ENCODE results near the gene FMN1.
"Not testable (repeated sequence)": the region's sequence is repeated elsewhere in the genome, so short reads cannot be mapped to it uniquely, and the experiment has no call there.

The FMN1 gene

GRCh38 chr15:33089165-33089877 lies 105.2 kb downstream of the FMN1 start:
- DNase-seq = no peak

- no peak for DNase-seq
Observed at GRCh38 chr15:33086500-33087121, 107.9 kb downstream of the FMN1 start.

DNA sequence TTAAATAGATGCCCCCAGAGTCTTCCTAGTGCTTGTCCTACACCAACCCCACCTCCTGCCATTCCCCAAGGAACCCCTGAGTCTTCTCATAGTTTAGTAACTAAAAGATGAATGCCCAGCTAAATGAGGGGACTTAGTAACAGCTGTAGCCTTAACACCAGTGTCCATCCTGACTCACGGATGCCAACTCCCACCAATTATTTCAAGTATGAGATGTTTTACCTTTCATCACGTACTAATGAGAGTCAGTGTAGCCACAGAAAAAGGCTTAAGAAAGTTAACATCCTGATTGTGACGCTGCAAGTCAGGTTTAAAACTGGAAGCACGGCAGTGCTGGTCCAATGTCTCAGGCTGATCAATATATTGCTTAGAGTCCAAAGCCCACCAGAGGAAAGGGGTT lies 109.9 kb downstream of the FMN1 start:
- no peak for DNase-seq

DNA sequence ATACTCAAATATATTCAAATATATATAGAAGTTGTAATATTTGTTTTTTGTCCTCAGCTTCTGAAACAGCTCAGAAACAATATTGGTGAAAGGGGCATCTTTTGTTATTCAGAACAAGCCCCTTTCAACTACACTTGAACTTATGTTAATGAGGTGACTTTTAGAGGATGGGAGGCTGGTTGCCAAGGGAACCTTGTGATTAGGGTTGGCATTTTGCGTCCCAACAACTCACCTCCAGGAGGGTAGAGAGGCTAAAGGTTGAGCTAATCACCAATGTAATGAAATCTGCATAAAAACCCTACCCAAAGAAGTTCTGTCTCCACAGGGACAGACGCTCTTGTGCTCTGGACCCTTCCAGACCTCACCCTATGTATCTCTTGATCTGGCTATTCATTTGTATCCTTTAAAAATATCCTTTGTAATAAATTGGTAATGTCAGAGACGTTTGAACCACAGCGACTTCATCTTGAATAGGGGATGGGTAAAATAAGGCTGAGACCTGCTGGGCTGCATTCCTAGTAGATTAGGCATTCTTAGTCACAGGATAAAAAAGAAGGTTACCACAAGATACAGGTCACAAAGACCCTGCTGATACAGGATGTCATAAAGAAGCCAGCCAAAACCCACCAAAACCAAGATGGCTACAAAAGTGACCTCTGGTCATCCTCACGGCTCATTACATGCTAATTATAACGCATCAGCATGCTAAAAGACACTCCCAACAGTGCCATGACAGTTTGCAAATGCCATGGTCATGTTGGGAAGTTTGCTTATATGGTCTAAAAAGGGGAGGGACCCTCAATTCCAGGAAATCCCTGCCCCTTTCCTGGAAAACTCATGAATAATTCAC lies 111.1 kb downstream of the FMN1 start:
- no peak for DNase-seq

GRCh38 chr15:33080006-33080405 lies 114.5 kb downstream of the FMN1 start:
- no peak for DNase-seq

- DNase-seq = no peak
Observed at GRCh38 chr15:33078607-33079006, 115.9 kb downstream of the FMN1 start.

DNA sequence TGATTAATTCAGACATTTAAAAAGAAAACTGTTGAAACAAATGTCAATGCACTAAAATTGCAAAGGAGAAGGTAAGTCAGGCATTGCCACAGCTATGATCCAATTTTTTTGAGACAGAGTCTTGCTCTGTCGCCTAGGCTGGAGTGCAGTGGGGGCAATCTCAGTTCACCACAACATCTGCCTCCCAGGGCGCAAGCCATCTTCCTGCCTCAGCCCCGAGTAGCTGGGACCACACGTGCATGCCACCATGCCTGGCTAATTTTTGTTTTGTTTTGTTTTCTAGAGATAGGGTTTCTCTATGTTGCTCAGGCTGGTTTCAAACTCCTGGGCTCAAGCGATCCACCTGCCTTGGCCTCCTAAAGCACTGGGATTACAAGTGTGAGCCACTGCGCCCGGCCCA lies 117.6 kb downstream of the FMN1 start:
- DNase-seq = no peak

GRCh38 chr15:33074942-33075341 lies 119.6 kb downstream of the FMN1 start:
- no peak for DNase-seq

DNA sequence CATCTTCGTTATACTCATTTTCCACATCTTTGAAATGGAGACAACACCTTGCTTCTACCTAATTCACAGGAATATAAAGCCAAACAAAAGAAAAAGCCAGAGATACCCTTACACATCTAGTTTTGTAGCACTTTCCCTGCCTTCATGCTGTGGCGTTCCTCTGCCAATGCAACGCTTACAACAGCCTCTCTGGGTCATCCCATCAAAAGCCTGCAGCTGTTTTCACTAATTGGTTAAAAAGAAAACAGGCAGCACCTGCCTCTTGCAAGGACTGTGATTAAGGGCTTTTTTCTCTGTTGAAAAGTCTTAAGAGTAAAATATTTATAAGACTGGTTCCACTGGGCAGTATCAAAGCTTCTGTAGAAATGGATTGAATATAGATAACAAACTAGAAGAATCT lies 120.3 kb downstream of the FMN1 start:
- DNase-seq = no peak

GRCh38 chr15:33071451-33071850 lies 123.1 kb downstream of the FMN1 start:
- DNase-seq = no peak

DNA sequence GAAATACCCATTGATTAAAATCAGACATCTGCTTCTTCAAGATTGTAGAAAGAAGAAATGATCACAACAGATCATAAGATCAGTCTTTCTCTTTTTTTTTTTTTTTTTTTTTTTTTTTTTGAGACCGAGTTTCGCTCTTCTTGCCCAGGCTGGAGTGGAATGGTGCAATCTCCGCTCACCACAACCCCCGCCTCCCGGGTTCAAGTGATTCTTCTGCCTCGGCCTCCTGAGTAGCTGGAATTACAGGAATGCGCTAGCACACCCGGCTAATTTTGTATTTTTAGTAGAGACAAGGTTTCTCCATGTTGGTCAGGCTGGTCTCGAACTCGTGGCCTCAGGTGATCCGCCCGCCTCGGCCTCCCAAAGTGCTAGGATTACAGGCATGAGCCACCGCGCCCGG lies 124.6 kb downstream of the FMN1 start:
- not testable (repeated sequence) for DNase-seq

GRCh38 chr15:33069161-33069560 lies 125.4 kb downstream of the FMN1 start:
- DNase-seq = no peak

- DNase-seq = no peak
Observed at GRCh38 chr15:33068511-33068990, 126.0 kb downstream of the FMN1 start.

- no peak for DNase-seq
Observed at GRCh38 chr15:33068007-33068481, 126.5 kb downstream of the FMN1 start.

GRCh38 chr15:33067456-33067855 lies 127.1 kb downstream of the FMN1 start:
- DNase-seq = no peak

GRCh38 chr15:33066584-33066983 lies 127.9 kb downstream of the FMN1 start:
- DNase-seq = no peak

GRCh38 chr15:33064878-33065277 lies 129.6 kb downstream of the FMN1 start:
- DNase-seq = no peak

- no peak for DNase-seq
Observed at GRCh38 chr15:33059184-33059583, 135.3 kb downstream of the FMN1 start.

DNA sequence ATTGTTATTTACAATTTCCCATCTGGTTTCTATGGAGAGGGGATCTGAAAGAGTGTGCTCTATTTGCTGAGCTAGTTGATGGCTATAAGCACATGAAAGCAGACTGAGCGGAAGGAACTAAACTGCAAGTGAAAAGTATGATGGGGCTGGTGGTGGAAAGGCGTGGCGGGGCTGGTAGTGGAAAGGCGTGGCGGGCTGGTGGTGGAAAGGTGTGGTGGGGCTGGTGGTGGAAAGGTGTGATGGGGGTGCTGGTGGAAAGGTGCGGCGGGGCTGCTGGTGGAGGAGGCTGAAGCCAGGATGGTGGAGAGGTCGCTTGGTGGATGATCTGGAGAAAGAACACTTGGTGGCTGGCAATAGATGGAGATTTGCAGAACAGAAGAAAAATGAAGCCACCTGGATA lies 136.7 kb downstream of the FMN1 start:
- DNase-seq = no peak

DNA sequence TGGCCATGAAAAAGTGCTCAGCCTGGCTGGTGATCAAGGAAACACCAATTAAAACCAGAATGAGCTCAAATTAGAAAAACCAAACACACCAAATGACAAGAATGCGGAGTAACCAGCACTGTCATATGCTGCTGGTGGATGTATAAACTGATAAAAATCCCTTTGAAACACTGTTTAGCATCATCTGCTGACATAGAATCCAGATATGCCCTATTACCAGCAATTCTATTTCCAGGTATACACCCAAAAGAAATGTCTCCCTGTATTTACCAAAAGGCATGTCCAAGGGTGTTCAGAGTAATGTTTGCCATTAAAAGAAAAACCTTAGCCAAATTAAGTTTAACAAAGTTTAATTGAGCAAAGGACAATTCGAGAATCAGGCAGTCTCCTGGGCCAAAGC lies 138.6 kb downstream of the FMN1 start:
- DNase-seq = no peak

DNA sequence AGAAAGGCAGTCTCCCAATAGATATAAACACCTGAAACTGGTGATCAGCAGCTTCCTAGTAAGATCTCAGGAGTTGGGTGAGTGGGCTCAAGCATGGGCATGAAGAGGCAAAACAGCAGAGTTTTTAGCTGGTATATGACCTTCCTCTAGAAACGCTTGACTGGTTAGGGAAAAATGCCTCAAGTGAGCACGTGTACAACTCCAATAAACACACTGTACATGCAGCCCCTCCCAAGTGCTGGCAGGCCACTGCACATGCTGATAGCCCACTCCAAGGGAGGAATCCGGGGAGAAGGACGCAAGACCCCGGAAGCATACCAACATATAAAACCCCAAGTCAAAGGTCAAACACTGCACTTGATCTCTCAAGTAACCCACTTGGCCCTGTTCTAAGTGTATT lies 143.0 kb downstream of the FMN1 start:
- no peak for DNase-seq

GRCh38 chr15:33048255-33048654 lies 146.3 kb downstream of the FMN1 start:
- DNase-seq = no peak

DNA sequence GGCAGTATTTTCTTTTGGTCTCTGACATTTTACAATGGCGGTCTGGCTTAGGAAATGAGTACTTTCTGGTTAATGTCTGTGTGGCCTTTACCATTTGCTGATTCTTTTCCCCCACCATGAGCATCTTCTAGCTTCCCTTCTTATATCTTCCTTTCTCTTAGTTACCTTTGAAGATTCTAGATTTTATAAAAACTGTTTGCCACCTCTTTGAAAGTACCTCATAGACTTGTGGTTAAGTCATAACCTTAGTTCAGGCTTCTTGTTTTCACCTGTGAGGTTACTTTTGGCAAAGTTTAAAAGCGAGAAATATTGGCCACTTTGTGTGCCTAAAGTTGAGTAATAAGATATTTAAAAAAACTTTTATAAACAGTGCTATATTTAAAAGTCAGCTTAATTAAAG lies 147.4 kb downstream of the FMN1 start:
- DNase-seq = no peak

- DNase-seq = no peak
Observed at GRCh38 chr15:33046329-33046728, 148.2 kb downstream of the FMN1 start.

Data from stimulated activated CD8-positive, alpha-beta memory T cell treated with anti-CD3 and anti-CD28 coated beads, Interleukin-4, amount 100 ng/mL, for 48 hours (primary cell).